ENCODE measurements around the gene NRG3.

The NRG3 gene

GRCh38 chr10:82692458-82692857 is 817.5 kb downstream of the NRG3 start:
- DNase-seq = no peak
- Histone ChIP-seq H3K36me3 (replicated peaks) (no peaks in the 10 kb centered on the region), H3K27ac (no peak overlapping the region), H3K27me3 (replicated peaks) (no peaks in the 10 kb centered on the region), H3K4me3 (ENCODE audit: low read depth, low read length) (no peak overlapping the region)
- no peak for TF ChIP-seq CTCF (IDR thresholded peaks at IDR 0.05; ENCODE audit: low read depth, low read length, missing control alignments)
- in situ Hi-C loops (cut with HindIII; ENCODE audit: low pct_ligation_motif_present, low sequenced_read_pairs) = no loop called here

- TF ChIP-seq CTCF (IDR thresholded peaks at IDR 0.05; ENCODE audit: low read depth, low read length, missing control alignments) = no peak
- no peak for DNase-seq
Observed at GRCh38 chr10:82721831-82722230, 846.8 kb downstream of the NRG3 start.

DNA sequence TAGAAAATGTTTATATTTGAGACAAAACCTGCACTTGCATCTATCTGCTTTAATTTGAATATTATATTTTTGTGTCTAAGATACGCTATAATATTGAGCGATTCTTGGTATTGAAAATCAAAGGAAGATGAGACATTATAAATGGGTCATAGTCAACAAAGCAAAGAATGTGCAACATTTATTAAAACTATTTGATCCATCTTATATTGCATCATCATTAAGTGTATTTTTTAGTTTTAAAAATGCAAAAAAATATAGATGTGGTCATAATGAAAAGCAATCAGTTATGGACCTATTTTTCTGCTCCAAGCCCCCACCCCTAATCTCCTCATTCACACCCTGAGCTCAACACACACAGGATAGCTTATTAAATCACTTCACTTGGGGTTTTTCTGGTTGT is 847.3 kb downstream of the NRG3 start:
- in situ Hi-C loops (cut with HindIII; ENCODE audit: low pct_ligation_motif_present, low sequenced_read_pairs) = no loop called here
- no peak overlapping the region for H3K27ac ChIP-seq
- no peaks in the 10 kb centered on the region for H3K27me3 ChIP-seq (replicated peaks)
- no peak overlapping the region for H3K4me3 ChIP-seq (ENCODE audit: low read depth, low read length)
- DNase-seq = no peak
- H3K36me3 ChIP-seq (replicated peaks) = no peaks in the 10 kb centered on the region
- TF ChIP-seq CTCF (IDR thresholded peaks at IDR 0.05; ENCODE audit: low read depth, low read length, missing control alignments) = no peak

More at GRCh38 chr10:82721831-82722230, 846.8 kb downstream of the NRG3 start:
- in situ Hi-C loops (cut with HindIII; ENCODE audit: low pct_ligation_motif_present, low sequenced_read_pairs) = no loop called here
- no peaks in the 10 kb centered on the region for H3K36me3 ChIP-seq (replicated peaks)
- H3K4me3 ChIP-seq (ENCODE audit: low read depth, low read length) = no peak overlapping the region
- no peaks in the 10 kb centered on the region for H3K27me3 ChIP-seq (replicated peaks)
- H3K27ac ChIP-seq = no peak overlapping the region

GRCh38 chr10:82736305-82736704 is 861.3 kb downstream of the NRG3 start:
- Histone ChIP-seq H3K27ac (no peak overlapping the region), H3K27me3 (replicated peaks) (no peaks in the 10 kb centered on the region), H3K4me3 (ENCODE audit: low read depth, low read length) (no peak overlapping the region), H3K36me3 (replicated peaks) (no peaks in the 10 kb centered on the region)
- TF ChIP-seq CTCF (IDR thresholded peaks at IDR 0.05; ENCODE audit: low read depth, low read length, missing control alignments) = no peak
- in situ Hi-C loops (cut with HindIII; ENCODE audit: low pct_ligation_motif_present, low sequenced_read_pairs) = no loop called here
- no peak for DNase-seq

GRCh38 chr10:82737549-82737948 is 862.6 kb downstream of the NRG3 start:
- DNase-seq = no peak

More at GRCh38 chr10:82737549-82737948, 862.6 kb downstream of the NRG3 start:
- no peaks in the 10 kb centered on the region for H3K27me3 ChIP-seq (replicated peaks)
- TF ChIP-seq CTCF (IDR thresholded peaks at IDR 0.05; ENCODE audit: low read depth, low read length, missing control alignments) = no peak
- no peak overlapping the region for H3K4me3 ChIP-seq (ENCODE audit: low read depth, low read length)
- no peak overlapping the region for H3K27ac ChIP-seq
- in situ Hi-C loops (cut with HindIII; ENCODE audit: low pct_ligation_motif_present, low sequenced_read_pairs) = no loop called here
- no peaks in the 10 kb centered on the region for H3K36me3 ChIP-seq (replicated peaks)

Measured in brain microvascular endothelial cell (primary cell).